SU-DHL-6 (cell line): Measurements from ENCODE around the gene TOMT.

Experiments used
- H2AFZ ChIP-seq: fragments of 200-600 bp; sonication (generic); 2 replicates; pipeline ENCODE4 v1.6.1; 2014; ENCODE audit warnings: low read depth, mild to moderate bottlenecking, moderate library complexity, mixed read lengths, antibody characterized with exemption, low read length; ENCODE audit not compliant: severe bottlenecking
- H3F3A ChIP-seq: fragments of 200-600 bp; shearing (Covaris generic); 2 replicates; pipeline ENCODE4 v1.6.0; 2016; ENCODE audit warnings: antibody characterized with exemption, mild to moderate bottlenecking; ENCODE audit not compliant: insufficient read depth
- H3K27ac ChIP-seq: fragments of 200-600 bp; sonication (generic); 2 replicates; pipeline ENCODE4 v1.5.1; 2016; ENCODE audit warnings: low read depth, mild to moderate bottlenecking, low read length, moderate library complexity, mixed read lengths
- H3K27me3 ChIP-seq: fragments of 200-600 bp; sonication (generic), shearing (Covaris generic); 2 replicates; pipeline ENCODE4 v1.6.0; 2014; ENCODE audit warnings: mild to moderate bottlenecking, low read length
- H3K36me3 ChIP-seq: fragments of 200-600 bp; sonication (generic); 2 replicates; pipeline ENCODE4 v1.6.1; 2014; ENCODE audit warnings: mild to moderate bottlenecking, low read length, mixed read lengths
- H3K4me2 ChIP-seq: fragments of 300-600, 200-600 bp; shearing (Covaris generic), sonication (generic); 2 replicates; pipeline ENCODE4 v1.6.0; 2014; ENCODE audit warnings: low read length, low read depth, mild to moderate bottlenecking; ENCODE audit not compliant: poor library complexity, severe bottlenecking
- H3K4me3 ChIP-seq: fragments of 200-600 bp; sonication (generic); 2 replicates; pipeline ENCODE4 v1.5.1; 2014; ENCODE audit warnings: antibody characterized with exemption, low read length, mild to moderate bottlenecking, mixed read lengths; ENCODE audit not compliant: insufficient read depth, poor library complexity, severe bottlenecking
- H3K79me2 ChIP-seq: fragments of 200-600 bp; sonication (generic); 2 replicates; pipeline ENCODE4 v1.6.1; 2014; ENCODE audit warnings: mild to moderate bottlenecking, low read length, moderate library complexity; ENCODE audit not compliant: insufficient read depth
- H3K9ac ChIP-seq: fragments of 200-600 bp; sonication (generic); 2 replicates; pipeline ENCODE4 v1.7.0; 2014; ENCODE audit warnings: mild to moderate bottlenecking, low read length
- H3K9me2 ChIP-seq: fragments of 200-600 bp; sonication (generic); replicated peaks from 2 replicates; pipeline ENCODE4 v1.6.1; 2014; ENCODE audit warnings: low read length; ENCODE audit not compliant: insufficient read depth
- H3K9me3 ChIP-seq: fragments of 200-600 bp; sonication (generic); 2 replicates; pipeline ENCODE4 v1.6.1; 2014; ENCODE audit warnings: low read length, mixed read lengths; ENCODE audit not compliant: insufficient read depth
- H4K20me1 ChIP-seq: fragments of 200-600 bp; sonication (generic); 2 replicates; pipeline ENCODE4 v1.6.1; 2014; ENCODE audit warnings: low read depth, mild to moderate bottlenecking, antibody characterized with exemption, low read length, moderate library complexity, mixed read lengths
- CTCF ChIP-seq: fragments of 200-600 bp; sonication (generic); IDR thresholded peaks from one replicate; pipeline ENCODE4 v1.5.1; 2017; ENCODE audit warnings: antibody characterized with exemption, mild to moderate bottlenecking, low read length, moderate library complexity; ENCODE audit not compliant: insufficient read depth, poor library complexity, severe bottlenecking
- EZH2phosphoT487 ChIP-seq: fragments of 200-600 bp; sonication (generic), shearing (Covaris generic); conservative IDR thresholded peaks from 2 replicates; pipeline ENCODE4 v1.6.1; 2018; ENCODE audit warnings: mild to moderate bottlenecking, antibody characterized with exemption, low read length, moderate library complexity, mixed read lengths

TOMT gene

GRCh38 chr11:72103754-72104167, 2.0 kb upstream of the TOMT start:
- H2AFZ ChIP-seq = peak overlapping the region; percentile 3
- peak overlapping the region; percentile 37 for H3K4me3 ChIP-seq

GRCh38 chr11:72111300-72112142, 5.8 kb downstream of the TOMT start:
- H3K36me3 ChIP-seq = no peaks in the 10 kb centered on the region
- no peaks in the 10 kb centered on the region for H3K27me3 ChIP-seq
- peak overlapping the region; percentile 75 for H3K4me3 ChIP-seq
- H3K79me2 ChIP-seq = no peaks in the 10 kb centered on the region; the same call in 1 of the 2 replicates
- peak overlapping the region; percentile 97 for H3K4me2 ChIP-seq
- no peaks in the 10 kb centered on the region; the same call in 1 of the 2 replicates for H3F3A ChIP-seq
- H3K9me2 ChIP-seq = no peaks in the 10 kb centered on the region
- H3K9me3 ChIP-seq = no peaks in the 10 kb centered on the region
- peak overlapping the region; percentile 80 for H3K9ac ChIP-seq
- no peaks in the 10 kb centered on the region for H4K20me1 ChIP-seq
- no peak overlapping the region for H2AFZ ChIP-seq
- peak overlapping the region; percentile 85 for H3K27ac ChIP-seq
- TF ChIP-seq CTCF (no peak), EZH2phosphoT487 (no peak)

More at GRCh38 chr11:72103754-72104167, 2.0 kb upstream of the TOMT start:
- Histone ChIP-seq H3K36me3 (no peaks in the 10 kb centered on the region), H3K9me3 (no peaks in the 10 kb centered on the region), H3K4me2 (peak overlapping the region; percentile 49), H3K79me2 (peaks cover 38% of the 10 kb centered on the region), H4K20me1 (no peaks in the 10 kb centered on the region), H3K9ac (no peak overlapping the region), H3F3A (no peaks in the 10 kb centered on the region), H3K27ac (no peak overlapping the region), H3K9me2 (no peaks in the 10 kb centered on the region), H3K27me3 (no peaks in the 10 kb centered on the region)
- TF ChIP-seq CTCF = no peak
- no peak for TF ChIP-seq EZH2phosphoT487

- Histone ChIP-seq H4K20me1 (no peaks in the 10 kb centered on the region), H2AFZ (peak within 1 kb of the TSS; percentile 60), H3K4me2 (peak within 1 kb of the TSS; percentile 97), H3K9ac (peak within 1 kb of the TSS; percentile 80), H3F3A (no peaks in the 10 kb centered on the region; the same call in 1 of the 2 replicates), H3K9me2 (no peaks in the 10 kb centered on the region), H3K79me2 (no peaks in the 10 kb centered on the region; the same call in 1 of the 2 replicates), H3K36me3 (no peaks in the 10 kb centered on the region), H3K27me3 (no peaks in the 10 kb centered on the region), H3K27ac (peak within 1 kb of the TSS; percentile 85), H3K4me3 (peak within 1 kb of the TSS; percentile 75), H3K9me3 (no peaks in the 10 kb centered on the region)
- TF ChIP-seq EZH2phosphoT487 (no peak), CTCF (no peak)
These were observed 6.6 kb downstream of the TOMT start, which contains the start of gene ANAPC15 for GRCh38 chr11:72112143-72112977. TSS of gene ANAPC15 (minus strand) at chr11:72112695. CDS start at chr11:72111276, 1,419 bp downstream.
